GM15510 (cell line): ENCODE measurements around the gene RNF135.

Experiments used
- POLR2A ChIP-seq: IDR thresholded peaks from 3 replicates; pipeline ENCODE4 v1.6.1; 2011; ENCODE audit warnings: borderline replicate concordance; ENCODE audit not compliant: insufficient read length; ENCODE audit errors: extremely low read depth

Gene RNF135

GRCh38 chr17:30950669-30951399 lies 20.0 kb upstream of the RNF135 start:
- no peak for TF ChIP-seq POLR2A

GRCh38 chr17:30952638-30953393 lies 18.0 kb upstream of the RNF135 start:
- TF ChIP-seq POLR2A: no peak

DNA sequence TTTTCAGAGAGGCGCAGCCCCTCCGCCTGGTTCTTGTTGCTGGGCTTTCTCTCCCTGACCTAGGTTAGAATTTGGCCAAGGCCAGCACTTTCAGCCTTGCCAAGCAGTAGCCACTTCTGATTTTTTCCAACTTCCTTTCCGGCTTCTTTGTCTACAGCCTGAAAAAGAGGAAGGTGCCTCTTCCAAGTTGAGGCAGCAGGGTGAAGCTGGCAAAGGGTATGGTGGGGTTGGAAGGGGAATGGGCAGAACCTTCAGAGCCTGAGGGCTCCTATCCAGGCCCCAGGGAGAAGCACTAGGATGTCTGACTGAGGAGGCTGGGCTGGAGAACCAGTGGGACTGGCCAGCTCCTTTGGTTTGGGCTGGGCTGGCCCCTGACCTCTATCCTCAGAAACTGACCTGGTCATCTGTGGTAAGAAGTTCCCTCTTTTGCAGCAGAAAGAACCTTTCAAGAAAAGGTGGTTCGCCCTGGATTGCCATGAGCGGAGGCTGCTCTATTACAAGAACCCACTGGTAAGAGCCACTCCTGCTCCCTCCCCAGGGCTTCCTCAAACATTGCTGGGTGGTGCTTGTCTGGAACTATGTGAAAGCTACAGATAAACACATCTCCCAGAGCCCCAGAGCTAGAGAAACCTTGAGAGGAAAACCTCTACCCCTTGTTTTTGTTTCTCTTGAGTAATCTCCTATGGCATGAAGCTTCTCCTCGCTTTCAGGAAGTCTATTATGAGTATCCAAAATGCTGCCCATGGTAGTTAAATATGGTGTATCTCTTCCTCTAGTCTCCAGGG lies 16.6 kb upstream of the RNF135 start:
- no peak for TF ChIP-seq POLR2A

- TF ChIP-seq POLR2A: no peak
Observed at GRCh38 chr17:30956764-30957374, 14.0 kb upstream of the RNF135 start.

GRCh38 chr17:30957741-30958140 lies 13.1 kb upstream of the RNF135 start:
- TF ChIP-seq POLR2A: no peak

GRCh38 chr17:30958187-30958586 lies 12.7 kb upstream of the RNF135 start:
- no peak for TF ChIP-seq POLR2A

DNA sequence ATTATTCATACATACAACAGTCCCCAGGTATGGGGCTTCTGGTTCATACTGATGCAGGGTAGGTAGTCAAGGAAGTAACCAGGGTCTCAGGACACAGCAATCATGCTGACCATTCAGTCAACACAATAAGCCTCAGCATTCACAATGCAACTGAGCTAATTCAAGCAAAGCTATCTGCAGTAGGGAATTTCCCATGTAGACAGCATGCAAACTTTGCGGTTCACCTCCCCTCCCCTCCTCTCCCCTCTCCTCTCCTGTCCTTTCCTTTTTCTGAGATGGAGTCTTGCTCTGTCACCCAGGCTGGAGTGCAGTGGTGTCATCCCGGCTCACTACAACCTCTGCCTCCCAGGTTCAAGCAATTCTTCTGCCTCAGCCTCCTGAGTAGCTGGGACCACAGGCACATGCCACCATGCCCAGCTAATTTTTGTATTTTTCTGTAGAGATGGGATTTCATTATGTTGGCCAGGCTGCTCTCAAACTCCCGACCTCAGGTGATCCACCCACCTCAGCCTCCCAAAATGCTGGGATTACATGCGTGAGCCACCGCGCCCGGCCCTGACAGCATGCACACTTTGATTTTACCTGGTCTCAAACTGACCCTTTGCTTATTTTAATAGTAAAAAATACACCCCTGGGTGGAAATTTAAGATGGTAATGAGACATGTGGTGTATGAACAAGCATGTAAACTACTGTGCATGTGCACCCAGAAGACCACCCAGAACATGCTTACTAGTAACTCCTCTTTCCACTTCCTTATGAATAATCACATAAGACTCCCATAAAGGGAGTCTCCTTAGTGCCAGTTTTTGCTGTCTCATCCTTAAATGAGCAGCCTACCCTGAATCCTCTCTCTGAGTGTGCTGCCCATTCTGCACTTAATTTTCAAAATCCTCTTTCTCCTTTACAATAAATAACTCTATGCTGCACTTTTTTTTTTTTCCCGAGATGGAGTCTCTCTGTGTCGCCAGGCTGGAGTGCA lies 9.3 kb upstream of the RNF135 start:
- no peak for TF ChIP-seq POLR2A

GRCh38 chr17:30964876-30965275 lies 6.0 kb upstream of the RNF135 start:
- TF ChIP-seq POLR2A: no peak

- no peak for TF ChIP-seq POLR2A
Observed at GRCh38 chr17:30965686-30966085, 5.2 kb upstream of the RNF135 start.

- no peak for TF ChIP-seq POLR2A
Observed at GRCh38 chr17:30969989-30970830, 629 bp upstream of the RNF135 start.

DNA sequence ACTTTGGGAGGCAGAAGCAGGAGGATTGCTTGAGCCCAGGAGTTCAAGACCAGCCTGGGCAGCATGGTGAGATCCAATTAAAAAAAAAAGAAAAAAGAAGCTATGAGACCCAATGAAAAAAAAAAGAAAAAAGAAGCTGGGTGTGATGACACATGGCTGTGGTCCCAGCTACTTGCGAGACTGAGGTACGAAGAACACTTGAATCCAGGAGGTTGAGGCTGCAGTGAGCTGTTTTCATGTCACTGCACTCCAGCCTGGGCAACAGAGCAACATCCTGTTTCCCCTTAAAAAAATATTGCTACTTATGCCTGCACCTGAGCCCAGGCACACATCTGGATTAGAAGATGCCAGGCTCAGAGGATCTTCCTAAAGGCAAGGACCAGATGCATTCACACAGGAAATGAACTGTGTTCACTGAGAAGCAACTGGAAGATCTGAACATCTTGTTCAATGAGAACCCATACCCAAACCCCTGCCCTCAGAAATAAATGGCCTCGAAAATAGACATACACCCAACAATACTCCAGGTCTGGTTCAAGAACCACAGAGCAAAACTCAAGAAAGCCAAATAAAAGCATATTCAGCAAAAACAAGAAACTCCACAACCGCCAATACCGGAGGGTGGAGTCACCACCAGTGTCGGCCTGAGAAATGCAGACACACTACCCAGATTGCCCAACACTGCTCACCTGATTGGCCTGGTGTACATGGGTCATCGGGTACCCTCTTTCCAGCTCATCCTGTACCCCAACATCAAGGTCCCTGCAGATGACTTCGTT lies 4.4 kb downstream of the RNF135 start:
- no peak for TF ChIP-seq POLR2A

DNA sequence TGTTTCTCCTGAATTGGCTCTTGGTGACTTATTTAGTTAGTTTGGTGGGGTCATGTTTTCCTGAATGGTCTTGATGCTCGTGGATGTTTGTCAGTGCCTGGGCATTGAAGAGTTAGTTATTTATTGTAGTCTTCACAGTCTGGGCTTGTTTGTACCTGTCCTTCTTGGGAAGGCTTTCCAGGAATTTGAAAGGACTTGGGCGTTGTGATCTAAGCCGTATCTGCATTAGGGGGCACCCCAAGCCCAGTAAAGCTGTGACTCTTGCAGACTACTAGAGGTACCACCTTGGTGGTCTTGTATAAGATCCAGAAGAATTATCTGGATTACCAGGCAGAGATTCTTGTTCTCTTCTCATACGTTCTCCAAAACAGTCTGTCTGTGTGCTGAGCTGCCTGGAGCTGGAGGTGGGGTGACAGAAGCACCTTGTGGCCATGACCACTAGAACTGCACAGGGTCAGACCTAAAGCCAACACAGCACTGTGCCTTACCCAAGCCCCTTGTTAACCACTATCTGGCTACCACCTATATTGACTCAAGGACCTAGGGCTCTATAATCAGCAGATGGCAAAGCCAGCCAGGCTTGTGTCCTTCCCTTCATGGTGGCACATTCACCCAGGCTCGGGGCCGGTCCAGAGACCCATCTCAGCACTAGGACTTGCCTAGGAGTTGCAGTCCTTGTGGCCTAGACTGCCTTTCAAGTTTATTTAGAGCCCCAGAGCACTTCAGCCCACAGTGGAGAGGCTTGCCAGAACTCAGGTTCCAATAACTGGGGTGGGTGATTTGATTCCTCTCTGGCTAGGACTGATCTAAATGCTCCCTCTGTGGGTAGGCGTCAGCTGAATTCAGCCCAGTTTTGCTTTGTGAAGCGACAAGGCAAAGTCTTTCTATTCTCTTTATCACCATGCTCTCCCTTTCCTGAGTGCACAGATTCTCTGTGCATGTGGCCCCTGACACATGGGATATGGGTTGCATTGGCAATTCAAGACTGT lies 11.0 kb downstream of the RNF135 start:
- TF ChIP-seq POLR2A: no peak

GRCh38 chr17:30982855-30983254 lies 12.0 kb downstream of the RNF135 start:
- no peak for TF ChIP-seq POLR2A
